BE2C (cell line): Measurements from ENCODE around the gene CDH23.

Experiments
- DNase-seq: peaks from one replicate; pipeline ENCODE4 v3.0.0-alpha.2; 2020
- H3K27me3 ChIP-seq: fragments of 250-450 bp; sonication (Bioruptor Pico); 2 replicates; pipeline ENCODE4 v1.5.1; 2020; ENCODE audit warnings: mild to moderate bottlenecking
- H3K36me3 ChIP-seq: fragments of 250-450 bp; sonication (Bioruptor Pico); 2 replicates; pipeline ENCODE4 v1.5.1; 2020; ENCODE audit warnings: mild to moderate bottlenecking
- H3K4me1 ChIP-seq: fragments of 250-450 bp; sonication (Bioruptor Pico); 2 replicates; pipeline ENCODE4 v1.5.1; 2020
- H3K4me3 ChIP-seq: 2 replicates; pipeline ENCODE4 v1.5.1; 2011; ENCODE audit warnings: low read depth, low read length
- H3K9me3 ChIP-seq: fragments of 250-450 bp; sonication (Bioruptor Pico); 2 replicates; pipeline ENCODE4 v1.5.1; 2020
- CTCF ChIP-seq: IDR thresholded peaks from 2 replicates; pipeline ENCODE4 v1.5.1; 2012; ENCODE audit warnings: mild to moderate bottlenecking, low read depth, low read length

The CDH23 gene

GRCh38 chr10:71572962-71573361, 176.2 kb downstream of the CDH23 start:
- no peak for DNase-seq
- no peak for TF ChIP-seq CTCF
- Histone ChIP-seq H3K9me3 (no peaks in the 10 kb centered on the region), H3K4me3 (no peak overlapping the region), H3K27me3 (no peaks in the 10 kb centered on the region), H3K4me1 (peaks cover 13% of the 10 kb centered on the region), H3K36me3 (no peaks in the 10 kb centered on the region)

GRCh38 chr10:71573562-71574518, 177.1 kb downstream of the CDH23 start:
- Histone ChIP-seq H3K4me3 (no peak overlapping the region), H3K9me3 (no peaks in the 10 kb centered on the region), H3K4me1 (peaks cover 13% of the 10 kb centered on the region), H3K27me3 (no peaks in the 10 kb centered on the region), H3K36me3 (no peaks in the 10 kb centered on the region)
- TF ChIP-seq CTCF, result no peak
- DNase-seq, result no peak

- Histone ChIP-seq H3K4me3 (no peak overlapping the region), H3K36me3 (no peaks in the 10 kb centered on the region), H3K27me3 (no peaks in the 10 kb centered on the region), H3K9me3 (no peaks in the 10 kb centered on the region), H3K4me1 (peaks cover 13% of the 10 kb centered on the region)
- no peak for TF ChIP-seq CTCF
- DNase-seq, result no peak
Measured at GRCh38 chr10:71575451-71575850, 178.7 kb downstream of the CDH23 start.

GRCh38 chr10:71575934-71576801, 179.4 kb downstream of the CDH23 start:
- H3K4me3 ChIP-seq, result no peak overlapping the region
- H3K9me3 ChIP-seq, result no peaks in the 10 kb centered on the region
- no peaks in the 10 kb centered on the region for H3K27me3 ChIP-seq
- TF ChIP-seq CTCF, result no peak
- peaks cover 16% of the 10 kb centered on the region for H3K4me1 ChIP-seq
- no peaks in the 10 kb centered on the region for H3K36me3 ChIP-seq
- peak; percentile 55 for DNase-seq

- no peak for DNase-seq
- Histone ChIP-seq H3K36me3 (no peaks in the 10 kb centered on the region), H3K9me3 (no peaks in the 10 kb centered on the region), H3K4me3 (no peak overlapping the region), H3K4me1 (peaks cover 17% of the 10 kb centered on the region), H3K27me3 (no peaks in the 10 kb centered on the region)
- TF ChIP-seq CTCF, result no peak
Measured at GRCh38 chr10:71576842-71577241, 180.1 kb downstream of the CDH23 start.
